GM06990 (cell line): ENCODE measurements around the gene IFITM2.
"Not testable (repeated sequence)": the region's sequence is repeated elsewhere in the genome, so short reads cannot be mapped to it uniquely, and the experiment has no call there.

ENCODE experiments used
- DNase-seq: peaks from one replicate; pipeline ENCODE4 v3.0.0-alpha.2; 2011; ENCODE audit not compliant: insufficient read length; ENCODE audit errors: extremely low read depth
- H3K27me3 ChIP-seq: replicated peaks from 2 replicates; pipeline ENCODE4 v1.6.0; 2011; ENCODE audit warnings: low read length; ENCODE audit not compliant: control insufficient read depth, insufficient read depth
- H3K36me3 ChIP-seq: 2 replicates; pipeline ENCODE4 v1.5.1; 2011; ENCODE audit warnings: low read length; ENCODE audit not compliant: control insufficient read depth, insufficient read depth
- H3K4me3 ChIP-seq: replicated peaks from 2 replicates; pipeline ENCODE4 v1.5.1; 2011; ENCODE audit warnings: low read depth, mild to moderate bottlenecking, control low read depth, low read length
- CTCF ChIP-seq: IDR thresholded peaks from 2 replicates; pipeline ENCODE4 v1.5.1; 2011; ENCODE audit warnings: low read length, control low read depth, mild to moderate bottlenecking, inconsistent platforms; ENCODE audit not compliant: insufficient read depth, poor library complexity, severe bottlenecking

The IFITM2 gene

GRCh38 chr11:311013-311748 is 3.6 kb downstream of the IFITM2 start:
- DNase-seq, H3K36me3 ChIP-seq, H3K27me3 ChIP-seq: not testable (repeated sequence)
- H3K4me3 ChIP-seq: peak overlapping the region; percentile 33; the same call in 1 of the 2 replicates

GRCh38 chr11:312092-312816 is 4.6 kb downstream of the IFITM2 start:
- Histone ChIP-seq H3K4me3 (no peak overlapping the region), H3K36me3 (peaks cover 4% of the 10 kb centered on the region; the same call in 1 of the 2 replicates), H3K27me3 (no peaks in the 10 kb centered on the region)
- DNase-seq: no peak
- no peak for TF ChIP-seq CTCF

- DNase-seq: peak; percentile 66
- TF ChIP-seq CTCF: no peak
Measured at GRCh38 chr11:313304-313786, 5.7 kb downstream of the IFITM2 start.

GRCh38 chr11:313787-314553 is 6.4 kb downstream of the IFITM2 start, which contains the start of gene IFITM1:
IFITM1 (plus strand) TSS chr11:314040; CDS start chr11:314171, 131 bp downstream.
- H3K36me3 ChIP-seq: peaks cover 4% of the 10 kb centered on the region; the same call in 1 of the 2 replicates
- no peaks in the 10 kb centered on the region for H3K27me3 ChIP-seq
- DNase-seq: peak; percentile 82
- peak; percentile 17 for TF ChIP-seq CTCF
- H3K4me3 ChIP-seq: peak within 1 kb of the TSS; percentile 77

More at GRCh38 chr11:313304-313786, 5.7 kb downstream of the IFITM2 start:
- Histone ChIP-seq H3K4me3 (peak overlapping the region; percentile 77), H3K27me3 (no peaks in the 10 kb centered on the region), H3K36me3 (peaks cover 4% of the 10 kb centered on the region; the same call in 1 of the 2 replicates)

- H3K36me3 ChIP-seq, DNase-seq, H3K27me3 ChIP-seq: not testable (repeated sequence)
- peak overlapping the region; percentile 77 for H3K4me3 ChIP-seq
Measured at GRCh38 chr11:314554-314875, 6.9 kb downstream of the IFITM2 start.

GRCh38 chr11:315051-315481 is 7.5 kb downstream of the IFITM2 start:
- no peaks in the 10 kb centered on the region for H3K27me3 ChIP-seq
- H3K36me3 ChIP-seq: peaks cover 4% of the 10 kb centered on the region; the same call in 1 of the 2 replicates
- DNase-seq: no peak
- TF ChIP-seq CTCF: no peak
- peak overlapping the region; percentile 77 for H3K4me3 ChIP-seq
